ENCODE results near the gene UBALD1.
A peak's percentile ranks its signal among the peaks of the same experiment; 100 is the strongest.

UBALD1 gene

DNA sequence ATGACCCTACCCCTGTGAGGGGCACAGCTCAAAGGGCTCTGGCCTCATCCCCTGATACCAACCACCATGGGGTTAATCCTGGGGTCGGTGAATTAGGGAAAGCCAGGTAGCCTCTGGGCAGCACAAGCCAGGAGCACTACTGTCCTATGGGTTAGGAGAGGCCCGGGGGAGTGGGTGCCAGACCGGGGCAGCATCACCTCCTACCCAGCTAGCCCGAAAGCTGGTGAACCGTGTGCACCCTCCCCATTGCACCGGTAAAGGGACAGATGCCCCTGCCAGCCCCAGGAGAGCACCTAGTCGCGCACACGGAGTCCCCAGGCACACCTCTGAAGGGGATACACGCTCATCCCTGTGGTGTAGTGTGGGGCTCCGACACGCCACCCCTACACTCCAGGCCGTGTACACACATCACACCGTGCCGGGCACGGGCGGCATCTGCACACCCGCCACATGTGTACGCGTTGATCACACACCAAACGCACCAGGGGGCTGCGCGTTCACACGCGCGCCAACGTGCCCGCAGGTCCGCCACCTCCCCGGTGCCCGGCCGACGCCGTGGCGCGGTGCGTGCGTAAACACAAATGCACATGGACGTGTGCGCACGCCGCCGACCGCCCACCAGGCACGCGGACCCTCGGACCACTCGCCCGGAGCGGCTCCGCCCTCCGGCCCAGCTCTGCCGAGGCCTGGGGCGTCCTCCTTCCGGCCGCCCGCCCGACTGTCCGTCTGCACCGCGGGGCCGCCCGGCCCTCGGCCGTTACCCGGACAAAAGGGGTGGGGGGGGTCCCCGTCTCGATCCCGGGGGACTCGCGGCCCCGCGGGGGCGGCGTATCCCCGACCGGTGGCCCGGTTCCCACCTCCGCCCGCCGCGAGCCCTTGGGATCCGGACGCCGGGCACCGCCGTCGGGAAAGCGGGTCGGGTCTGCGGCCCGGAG lies 785 bp downstream of the UBALD1 start:
- no peaks in the 10 kb centered on the region for H3K36me3 ChIP-seq (ENCODE audit: insufficient read depth, low read length)
- TF ChIP-seq EZH2 (IDR thresholded peaks at IDR 0.05) = no peak
- TF ChIP-seq POLR2AphosphoS5 (IDR thresholded peaks at IDR 0.05; ENCODE audit: borderline replicate concordance, low read depth, low read length) = no peak
- no peak for TF ChIP-seq FOXP2 (optimal IDR thresholded peaks at IDR 0.05; ENCODE audit: control extremely low read depth, extremely low read length, insufficient read depth)
- H3K9ac ChIP-seq (ENCODE audit: insufficient read length) = peak overlapping the region; percentile 88
- H3K9me3 ChIP-seq (ENCODE audit: low read depth, low read length) = no peaks in the 10 kb centered on the region
- no peak for DNase-seq (ENCODE audit: low read depth, low spot score)
- H3K4me3 ChIP-seq = peak overlapping the region; percentile 89
- H3K27ac ChIP-seq = no peak overlapping the region

GRCh38 chr16:4612977-4613635 lies 1.6 kb downstream of the UBALD1 start:
- no peak for DNase-seq (ENCODE audit: low read depth, low spot score)

DNA sequence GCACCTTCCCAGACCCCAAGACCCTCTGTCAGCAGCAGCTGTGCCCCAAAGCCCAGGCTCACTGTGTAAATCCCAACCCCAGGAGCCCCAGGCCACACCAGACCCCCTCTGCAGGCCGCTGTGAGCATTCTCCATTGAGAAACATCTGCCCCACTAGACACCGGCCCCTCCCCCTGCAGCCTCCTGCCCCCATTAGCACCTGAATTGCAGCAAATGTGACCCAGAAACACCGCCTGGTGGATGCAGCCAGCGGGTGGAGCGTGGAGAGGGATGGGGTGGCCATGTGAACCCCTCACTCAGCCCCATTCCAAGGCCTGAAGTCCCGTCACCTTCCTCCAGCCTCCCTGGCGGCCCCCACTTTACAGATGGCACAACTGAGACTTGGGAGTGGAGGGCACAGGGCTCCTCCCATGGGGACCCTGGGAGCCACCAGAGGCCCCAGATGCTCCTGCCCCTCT lies 2.2 kb downstream of the UBALD1 start:
- no peak overlapping the region for H3K4me3 ChIP-seq
- no peaks in the 10 kb centered on the region for H3K9me3 ChIP-seq (ENCODE audit: low read depth, low read length)
- no peak for TF ChIP-seq EZH2 (IDR thresholded peaks at IDR 0.05)
- no peaks in the 10 kb centered on the region for H3K36me3 ChIP-seq (ENCODE audit: insufficient read depth, low read length)
- no peak for DNase-seq (ENCODE audit: low read depth, low spot score)
- no peak overlapping the region for H3K9ac ChIP-seq (ENCODE audit: insufficient read length)
- H3K27ac ChIP-seq = no peak overlapping the region

More at GRCh38 chr16:4612977-4613635, 1.6 kb downstream of the UBALD1 start:
- TF ChIP-seq POLR2AphosphoS5 (IDR thresholded peaks at IDR 0.05; ENCODE audit: borderline replicate concordance, low read depth, low read length) = no peak
- Histone ChIP-seq H3K36me3 (ENCODE audit: insufficient read depth, low read length) (no peaks in the 10 kb centered on the region), H3K9ac (ENCODE audit: insufficient read length) (peak overlapping the region; percentile 88), H3K27ac (no peak overlapping the region), H3K4me3 (peak overlapping the region; percentile 89), H3K9me3 (ENCODE audit: low read depth, low read length) (no peaks in the 10 kb centered on the region)

- Histone ChIP-seq H3K9me3 (ENCODE audit: low read depth, low read length) (no peaks in the 10 kb centered on the region), H3K27ac (no peak overlapping the region), H3K4me3 (no peak overlapping the region), H3K36me3 (ENCODE audit: insufficient read depth, low read length) (no peaks in the 10 kb centered on the region), H3K9ac (ENCODE audit: insufficient read length) (no peak overlapping the region)
- DNase-seq (ENCODE audit: low read depth, low spot score) = no peak
- no peak for TF ChIP-seq EZH2 (IDR thresholded peaks at IDR 0.05)
- no peak for TF ChIP-seq FOXP2 (optimal IDR thresholded peaks at IDR 0.05; ENCODE audit: control extremely low read depth, extremely low read length, insufficient read depth)
- no peak for TF ChIP-seq POLR2AphosphoS5 (IDR thresholded peaks at IDR 0.05; ENCODE audit: borderline replicate concordance, low read depth, low read length)
These were observed 3.2 kb downstream of the UBALD1 start for GRCh38 chr16:4611337-4612021.

DNA sequence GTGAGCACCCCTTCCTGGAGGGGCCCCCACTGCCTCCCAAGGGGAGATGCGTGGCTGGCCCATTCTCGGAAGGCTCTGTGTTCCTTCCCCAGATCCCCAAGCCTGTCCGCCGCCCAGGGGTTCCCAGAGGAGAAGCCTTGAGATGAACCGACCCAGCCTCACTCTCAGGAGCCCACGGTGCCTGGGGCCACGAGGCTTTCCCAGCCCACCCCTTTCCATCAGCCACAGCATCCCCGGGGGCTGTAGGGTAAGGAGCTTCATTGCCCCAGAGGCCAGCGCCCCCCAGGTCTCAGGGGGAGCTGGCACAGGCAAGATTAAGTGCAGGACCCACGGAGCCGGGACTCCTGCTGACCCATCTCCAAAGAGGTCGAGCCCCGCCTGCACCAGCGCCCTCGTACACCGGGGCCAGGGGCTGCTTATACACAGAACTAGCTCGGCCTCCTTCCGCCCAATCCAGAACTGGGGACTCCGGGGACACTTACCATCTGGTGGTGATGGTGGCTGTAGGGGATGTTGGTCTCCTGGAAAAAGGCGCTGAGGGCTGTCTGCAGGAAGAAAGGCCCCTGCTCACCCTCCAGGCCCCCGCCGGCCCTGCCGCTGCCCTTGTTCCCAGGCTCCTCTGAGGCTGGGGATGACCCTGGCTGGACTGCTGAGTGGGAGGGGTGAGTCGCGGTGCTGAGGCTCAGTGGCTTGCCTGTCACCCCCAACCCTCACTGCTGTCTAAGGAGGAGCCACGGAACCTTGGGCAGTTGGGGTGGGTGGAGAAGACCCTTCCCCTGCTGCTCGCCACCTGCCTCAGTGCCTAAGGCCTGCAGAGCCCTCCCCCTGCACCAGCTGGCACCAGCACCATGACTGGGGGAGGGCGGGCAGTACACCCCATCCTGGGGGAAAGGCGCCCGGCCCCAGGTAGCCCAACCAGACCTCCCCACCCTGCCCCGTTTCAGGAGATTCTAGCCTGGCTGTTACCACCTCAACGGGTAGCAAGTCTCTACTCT lies 4.4 kb downstream of the UBALD1 start:
- DNase-seq (ENCODE audit: low read depth, low spot score) = no peak
- H3K4me3 ChIP-seq = no peak overlapping the region
- no peaks in the 10 kb centered on the region for H3K9me3 ChIP-seq (ENCODE audit: low read depth, low read length)
- H3K27ac ChIP-seq = no peak overlapping the region
- no peak overlapping the region for H3K9ac ChIP-seq (ENCODE audit: insufficient read length)
- H3K36me3 ChIP-seq (ENCODE audit: insufficient read depth, low read length) = no peaks in the 10 kb centered on the region
- no peak for TF ChIP-seq POLR2AphosphoS5 (IDR thresholded peaks at IDR 0.05; ENCODE audit: borderline replicate concordance, low read depth, low read length)
- TF ChIP-seq EZH2 (IDR thresholded peaks at IDR 0.05) = no peak
- no peak for TF ChIP-seq FOXP2 (optimal IDR thresholded peaks at IDR 0.05; ENCODE audit: control extremely low read depth, extremely low read length, insufficient read depth)

- Histone ChIP-seq H3K9me3 (ENCODE audit: low read depth, low read length) (no peaks in the 10 kb centered on the region), H3K9ac (ENCODE audit: insufficient read length) (no peak overlapping the region), H3K27ac (no peak overlapping the region), H3K36me3 (ENCODE audit: insufficient read depth, low read length) (no peaks in the 10 kb centered on the region), H3K4me3 (no peak overlapping the region)
- TF ChIP-seq EZH2 (IDR thresholded peaks at IDR 0.05) = no peak
- TF ChIP-seq FOXP2 (optimal IDR thresholded peaks at IDR 0.05; ENCODE audit: control extremely low read depth, extremely low read length, insufficient read depth) = no peak
- no peak for TF ChIP-seq POLR2AphosphoS5 (IDR thresholded peaks at IDR 0.05; ENCODE audit: borderline replicate concordance, low read depth, low read length)
- no peak for DNase-seq (ENCODE audit: low read depth, low spot score)
These were observed 5.3 kb downstream of the UBALD1 start for GRCh38 chr16:4609200-4610010.

- H3K9me3 ChIP-seq (ENCODE audit: low read depth, low read length) = no peaks in the 10 kb centered on the region
- no peak overlapping the region for H3K27ac ChIP-seq
- DNase-seq (ENCODE audit: low read depth, low spot score) = no peak
- no peak for TF ChIP-seq EZH2 (IDR thresholded peaks at IDR 0.05)
- TF ChIP-seq FOXP2 (optimal IDR thresholded peaks at IDR 0.05; ENCODE audit: control extremely low read depth, extremely low read length, insufficient read depth) = no peak
- no peak for TF ChIP-seq POLR2AphosphoS5 (IDR thresholded peaks at IDR 0.05; ENCODE audit: borderline replicate concordance, low read depth, low read length)
- H3K36me3 ChIP-seq (ENCODE audit: insufficient read depth, low read length) = no peaks in the 10 kb centered on the region
- no peak overlapping the region for H3K9ac ChIP-seq (ENCODE audit: insufficient read length)
- no peak overlapping the region for H3K4me3 ChIP-seq
These were observed 6.0 kb downstream of the UBALD1 start for GRCh38 chr16:4608704-4608980.

Data from SK-N-MC (cell line).